NB4 (cell line): ENCODE results near the gene PTPRD.

Experiments used
- DNase-seq: peaks from one replicate; pipeline ENCODE4 v3.0.0; 2010; ENCODE audit warnings: low read depth
- H3K4me3 ChIP-seq: one replicate; pipeline ENCODE4 v1.5.1; 2011; ENCODE audit warnings: mild to moderate bottlenecking, low read depth, low read length, moderate library complexity
- MYC ChIP-seq: IDR thresholded peaks from 2 replicates; pipeline ENCODE4 v1.6.1; 2011; ENCODE audit warnings: low read depth, low read length
- POLR2A ChIP-seq: IDR thresholded peaks from 2 replicates; pipeline ENCODE4 v1.6.1; 2011; ENCODE audit warnings: mild to moderate bottlenecking; ENCODE audit not compliant: insufficient read length; ENCODE audit errors: extremely low read depth
- TF ChIP-seq, protein P1 (sequence below): IDR thresholded peaks from one replicate; pipeline ENCODE4 v1.5.1; 2012; ENCODE audit warnings: low read depth, low read length
- TF ChIP-seq, protein P2 (sequence below): IDR thresholded peaks from 2 replicates; pipeline ENCODE4 v1.6.1; 2011; ENCODE audit warnings: low read depth, low read length

Gene PTPRD

DNA sequence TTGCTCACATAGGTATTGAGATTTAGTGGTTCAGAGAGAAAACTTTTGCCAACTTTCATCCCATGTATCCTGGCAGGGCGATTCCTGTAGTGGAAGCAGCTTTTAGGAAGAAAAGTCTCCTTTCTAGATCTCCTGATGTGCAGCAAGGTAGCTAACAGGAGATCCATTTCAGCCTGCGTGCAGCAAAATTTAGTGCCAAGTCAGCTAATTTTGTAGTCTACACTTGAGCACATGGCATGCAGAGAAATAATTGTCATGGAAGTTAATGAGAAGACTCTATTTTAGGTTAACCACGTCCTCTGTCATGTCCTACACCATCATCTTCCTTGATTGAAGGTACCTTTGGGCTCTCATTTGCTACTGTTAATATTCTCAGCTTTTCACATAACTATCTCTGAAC is 165.8 kb downstream of the PTPRD start:
- DNase-seq = no peak
- H3K4me3 ChIP-seq = no peak overlapping the region
- TF ChIP-seq POLR2A = no peak
- TF ChIP-seq, protein P1, sequence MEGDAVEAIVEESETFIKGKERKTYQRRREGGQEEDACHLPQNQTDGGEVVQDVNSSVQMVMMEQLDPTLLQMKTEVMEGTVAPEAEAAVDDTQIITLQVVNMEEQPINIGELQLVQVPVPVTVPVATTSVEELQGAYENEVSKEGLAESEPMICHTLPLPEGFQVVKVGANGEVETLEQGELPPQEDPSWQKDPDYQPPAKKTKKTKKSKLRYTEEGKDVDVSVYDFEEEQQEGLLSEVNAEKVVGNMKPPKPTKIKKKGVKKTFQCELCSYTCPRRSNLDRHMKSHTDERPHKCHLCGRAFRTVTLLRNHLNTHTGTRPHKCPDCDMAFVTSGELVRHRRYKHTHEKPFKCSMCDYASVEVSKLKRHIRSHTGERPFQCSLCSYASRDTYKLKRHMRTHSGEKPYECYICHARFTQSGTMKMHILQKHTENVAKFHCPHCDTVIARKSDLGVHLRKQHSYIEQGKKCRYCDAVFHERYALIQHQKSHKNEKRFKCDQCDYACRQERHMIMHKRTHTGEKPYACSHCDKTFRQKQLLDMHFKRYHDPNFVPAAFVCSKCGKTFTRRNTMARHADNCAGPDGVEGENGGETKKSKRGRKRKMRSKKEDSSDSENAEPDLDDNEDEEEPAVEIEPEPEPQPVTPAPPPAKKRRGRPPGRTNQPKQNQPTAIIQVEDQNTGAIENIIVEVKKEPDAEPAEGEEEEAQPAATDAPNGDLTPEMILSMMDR = no peak
- TF ChIP-seq, protein P2, sequence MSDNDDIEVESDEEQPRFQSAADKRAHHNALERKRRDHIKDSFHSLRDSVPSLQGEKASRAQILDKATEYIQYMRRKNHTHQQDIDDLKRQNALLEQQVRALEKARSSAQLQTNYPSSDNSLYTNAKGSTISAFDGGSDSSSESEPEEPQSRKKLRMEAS = no peak
- TF ChIP-seq MYC = no peak

DNA sequence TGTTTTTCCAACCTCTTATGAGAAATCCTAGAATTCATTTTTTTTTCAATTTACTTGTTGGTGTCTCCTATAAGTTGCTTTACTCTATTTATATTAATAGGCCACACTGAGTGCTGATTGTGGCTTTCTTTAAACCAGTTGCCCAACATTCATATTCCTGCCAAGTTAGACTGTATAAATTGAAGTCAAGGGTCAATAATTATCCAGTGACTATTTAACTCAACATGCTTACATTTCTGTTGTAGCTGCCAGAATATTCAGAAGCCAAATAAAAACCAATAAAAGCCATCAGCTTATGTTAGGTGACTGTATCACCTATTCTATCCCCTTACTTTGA is 169.0 kb downstream of the PTPRD start:
- TF ChIP-seq, protein P1 = no peak
- TF ChIP-seq POLR2A (no peak), MYC (no peak)
- TF ChIP-seq, protein P2 = no peak
- H3K4me3 ChIP-seq = no peak overlapping the region
- no peak for DNase-seq

DNA sequence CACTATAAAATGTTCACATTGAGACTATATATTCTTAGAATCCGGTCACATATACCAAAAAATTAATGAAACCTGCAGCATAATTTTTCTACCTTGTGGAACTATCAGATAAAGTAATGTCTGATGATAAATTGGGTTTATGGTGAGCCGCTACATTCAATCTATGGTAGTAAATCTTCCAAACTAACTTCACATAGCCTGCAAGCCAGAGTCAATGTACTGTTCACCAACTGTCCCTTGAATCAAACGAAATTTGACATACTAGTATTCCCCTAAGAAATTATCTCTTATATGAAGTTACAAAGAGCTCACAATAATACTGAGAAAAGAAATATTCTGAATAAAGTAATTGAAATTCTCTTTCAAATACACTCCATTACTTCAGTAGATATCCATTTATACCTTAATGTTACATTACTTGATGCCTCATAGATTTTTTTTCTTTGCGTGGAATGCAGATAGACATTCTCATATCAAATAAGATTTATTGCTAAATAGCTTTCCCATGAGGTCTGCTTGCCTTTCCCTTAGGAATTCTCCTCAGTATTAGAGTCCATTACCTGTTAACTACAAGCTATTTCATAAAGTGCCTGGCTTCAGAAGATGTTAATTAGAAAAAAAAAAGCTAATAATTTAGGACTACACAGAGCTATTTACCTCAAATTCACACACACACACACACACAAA is 169.5 kb downstream of the PTPRD start:
- TF ChIP-seq MYC = no peak
- TF ChIP-seq, protein P2 = no peak
- TF ChIP-seq, protein P1 = no peak
- TF ChIP-seq POLR2A = no peak
- no peak overlapping the region for H3K4me3 ChIP-seq
- DNase-seq = no peak

DNA sequence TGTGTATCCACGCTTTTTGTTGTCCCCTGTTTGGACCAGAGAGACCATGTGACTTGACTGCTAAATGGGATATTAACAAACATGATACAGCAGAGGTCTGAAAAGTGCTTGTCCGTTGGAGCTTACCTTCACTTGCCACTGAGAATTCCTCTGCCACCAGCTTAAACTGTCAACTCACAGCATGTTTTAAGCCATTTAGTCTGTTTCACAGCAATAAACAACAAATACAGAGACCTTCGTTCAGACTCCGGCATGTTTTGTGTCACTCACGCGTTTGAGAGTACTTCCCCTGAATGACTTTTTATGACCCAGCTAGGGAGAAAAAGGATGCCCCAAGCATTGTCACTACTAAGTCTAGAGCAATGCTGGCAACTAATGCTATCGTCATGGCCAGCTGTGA is 173.8 kb downstream of the PTPRD start:
- TF ChIP-seq POLR2A (no peak), MYC (no peak)
- TF ChIP-seq, protein P2 = no peak
- TF ChIP-seq, protein P1 = no peak
- DNase-seq = no peak
- H3K4me3 ChIP-seq = no peak overlapping the region

DNA sequence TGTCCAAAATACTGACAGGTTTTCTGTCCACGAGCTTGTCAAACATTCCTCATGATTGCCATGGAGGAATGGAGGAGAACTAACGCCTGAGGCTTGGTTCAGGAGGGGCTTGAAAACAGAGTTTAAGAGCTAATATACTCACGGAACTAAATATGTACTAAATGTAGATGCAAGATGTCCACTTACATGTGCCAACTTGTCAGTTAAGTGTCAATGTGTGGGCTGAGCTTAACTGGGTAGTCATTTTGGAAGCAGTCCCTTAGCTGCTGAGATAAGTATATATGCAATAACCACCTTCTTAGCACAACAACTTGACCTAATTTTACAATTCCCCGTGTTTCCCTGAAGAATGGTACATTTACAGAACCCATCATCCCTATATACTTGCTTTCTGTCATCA is 176.0 kb downstream of the PTPRD start:
- no peak overlapping the region for H3K4me3 ChIP-seq
- TF ChIP-seq, protein P2 = no peak
- TF ChIP-seq, protein P1 = no peak
- no peak for TF ChIP-seq POLR2A
- TF ChIP-seq MYC = no peak
- no peak for DNase-seq

DNA sequence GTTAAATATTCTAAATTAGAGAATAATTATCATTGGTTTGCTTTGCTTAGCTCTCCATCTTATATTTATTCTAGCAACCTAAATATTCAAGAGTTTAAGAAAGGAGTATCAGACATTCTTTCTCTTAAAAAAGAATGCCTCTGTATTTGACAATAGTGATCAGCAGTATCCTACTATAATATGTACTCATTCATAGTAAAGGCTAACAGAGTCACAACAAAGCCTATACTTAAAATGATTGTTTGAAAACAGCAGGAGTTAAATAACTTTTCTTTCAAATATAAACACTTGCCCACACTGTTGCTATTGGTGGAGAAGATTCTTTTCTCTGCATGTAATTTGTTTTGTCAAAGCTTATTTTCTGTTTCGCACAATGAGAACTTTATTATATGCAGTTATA is 178.4 kb downstream of the PTPRD start:
- TF ChIP-seq POLR2A = no peak
- no peak for TF ChIP-seq MYC
- TF ChIP-seq, protein P2 = no peak
- TF ChIP-seq, protein P1 = no peak
- H3K4me3 ChIP-seq = no peak overlapping the region
- no peak for DNase-seq
